ENCODE data around the gene OR1I1. TPM values are rescaled to one million over a fixed set of nuclear protein-coding genes. Genes with fewer than 3 reads are reported as not detected.

Gene OR1I1
- total and polyA plus RNA-seq, 2 experiments from 2014 or later: not detected

DNA sequence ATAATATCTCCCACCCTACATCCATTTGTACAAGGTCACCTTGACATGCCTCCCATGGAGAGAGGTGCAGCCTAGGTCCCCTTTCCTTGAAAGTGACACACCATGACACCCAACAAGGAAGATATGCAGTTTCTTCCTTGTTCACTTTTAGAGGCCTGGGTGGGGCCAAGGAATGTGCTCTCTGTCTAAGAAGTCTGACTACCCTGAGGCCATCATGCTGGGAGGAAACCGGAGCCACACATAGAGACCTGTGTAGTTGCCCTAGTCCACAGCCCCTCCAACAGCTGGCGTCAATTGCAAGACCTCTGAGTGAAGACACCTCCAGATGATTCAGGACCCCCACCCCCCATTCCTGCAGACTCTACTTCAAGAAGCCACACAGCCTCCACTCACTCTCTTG lies 36.2 kb downstream of the OR1I1 start:
- Histone ChIP-seq H3K27me3 (no peaks in the 10 kb centered on the region), H3K36me3 (replicated peaks; ENCODE audit: insufficient read depth, low read depth) (no peaks in the 10 kb centered on the region), H3K27ac (no peak overlapping the region), H3K9me3 (ENCODE audit: low read depth) (no peaks in the 10 kb centered on the region), H3K79me2 (peaks cover 4% of the 10 kb centered on the region), H3K4me3 (no peak overlapping the region), H2AFZ (no peak overlapping the region), H4K20me1 (ENCODE audit: insufficient read depth, poor library complexity, severe bottlenecking) (no peaks in the 10 kb centered on the region), H3K9me2 (replicated peaks; ENCODE audit: insufficient read depth) (no peaks in the 10 kb centered on the region), H3K4me2 (no peak overlapping the region), H3K4me1 (ENCODE audit: insufficient read depth) (no peaks in the 10 kb centered on the region)
- DNase-seq (ENCODE audit: low spot score): no peak
- TF ChIP-seq, protein P1, sequence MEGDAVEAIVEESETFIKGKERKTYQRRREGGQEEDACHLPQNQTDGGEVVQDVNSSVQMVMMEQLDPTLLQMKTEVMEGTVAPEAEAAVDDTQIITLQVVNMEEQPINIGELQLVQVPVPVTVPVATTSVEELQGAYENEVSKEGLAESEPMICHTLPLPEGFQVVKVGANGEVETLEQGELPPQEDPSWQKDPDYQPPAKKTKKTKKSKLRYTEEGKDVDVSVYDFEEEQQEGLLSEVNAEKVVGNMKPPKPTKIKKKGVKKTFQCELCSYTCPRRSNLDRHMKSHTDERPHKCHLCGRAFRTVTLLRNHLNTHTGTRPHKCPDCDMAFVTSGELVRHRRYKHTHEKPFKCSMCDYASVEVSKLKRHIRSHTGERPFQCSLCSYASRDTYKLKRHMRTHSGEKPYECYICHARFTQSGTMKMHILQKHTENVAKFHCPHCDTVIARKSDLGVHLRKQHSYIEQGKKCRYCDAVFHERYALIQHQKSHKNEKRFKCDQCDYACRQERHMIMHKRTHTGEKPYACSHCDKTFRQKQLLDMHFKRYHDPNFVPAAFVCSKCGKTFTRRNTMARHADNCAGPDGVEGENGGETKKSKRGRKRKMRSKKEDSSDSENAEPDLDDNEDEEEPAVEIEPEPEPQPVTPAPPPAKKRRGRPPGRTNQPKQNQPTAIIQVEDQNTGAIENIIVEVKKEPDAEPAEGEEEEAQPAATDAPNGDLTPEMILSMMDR (IDR thresholded peaks at IDR 0.05; ENCODE audit: poor library complexity): no peak
- TF ChIP-seq EZH2phosphoT487 (IDR thresholded peaks at IDR 0.05; ENCODE audit: low read depth, severe bottlenecking, unreplicated experiment) (no peak), EZH2 (IDR thresholded peaks at IDR 0.05; ENCODE audit: borderline replicate concordance) (no peak)
- 93% methylated on average over 2 of the region's 2 CpGs for WGBS (ENCODE audit: low lambda C conversion rate, missing lambda C conversion rate)

DNA sequence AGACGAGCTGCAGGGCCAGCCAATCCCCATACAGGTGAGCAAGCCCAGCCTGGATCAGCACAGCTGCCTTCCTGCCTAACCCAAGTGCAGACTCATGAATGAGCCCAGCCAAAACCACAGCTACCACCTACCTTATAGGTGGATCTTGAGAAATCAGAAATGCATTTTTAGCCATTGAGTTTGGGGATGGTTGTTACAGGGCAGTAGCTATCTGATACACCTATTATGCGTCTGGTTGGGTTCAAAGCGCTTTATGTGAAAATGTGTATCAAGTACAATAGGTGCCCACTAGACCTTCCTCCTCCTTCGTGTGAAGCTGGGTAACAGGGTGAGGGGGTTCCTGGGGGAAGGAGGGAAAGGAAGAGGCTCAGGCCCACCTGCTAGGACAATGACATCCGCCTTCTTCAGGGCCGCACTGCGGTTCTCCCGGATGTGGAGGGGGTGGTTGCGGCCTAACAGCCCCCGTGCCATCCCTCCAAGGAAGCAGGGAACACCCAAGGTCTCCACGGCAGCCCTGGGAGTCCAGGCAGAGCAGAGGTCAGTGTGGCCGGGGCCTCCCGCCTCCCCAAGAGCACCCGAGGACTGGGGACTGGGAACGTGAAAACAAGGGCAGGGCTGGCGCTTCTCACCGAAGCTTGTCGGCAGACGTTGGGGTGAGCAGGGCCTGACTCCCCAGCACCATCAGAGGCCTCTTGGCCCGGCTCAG lies 36.9 kb downstream of the OR1I1 start:
- WGBS (ENCODE audit: low lambda C conversion rate, missing lambda C conversion rate): 96% methylated on average over 20 of the region's 20 CpGs
- Histone ChIP-seq H2AFZ (no peak overlapping the region), H3K9me2 (replicated peaks; ENCODE audit: insufficient read depth) (no peaks in the 10 kb centered on the region), H3K36me3 (replicated peaks; ENCODE audit: insufficient read depth, low read depth) (no peaks in the 10 kb centered on the region), H3K4me1 (ENCODE audit: insufficient read depth) (peaks cover 2% of the 10 kb centered on the region), H3K27me3 (no peaks in the 10 kb centered on the region), H4K20me1 (ENCODE audit: insufficient read depth, poor library complexity, severe bottlenecking) (no peaks in the 10 kb centered on the region), H3K4me2 (no peak overlapping the region), H3K4me3 (no peak overlapping the region), H3K9me3 (ENCODE audit: low read depth) (no peaks in the 10 kb centered on the region), H3K27ac (no peak overlapping the region), H3K79me2 (peaks cover 11% of the 10 kb centered on the region)
- TF ChIP-seq EZH2 (IDR thresholded peaks at IDR 0.05; ENCODE audit: borderline replicate concordance): no peak
- TF ChIP-seq, protein P1 (IDR thresholded peaks at IDR 0.05; ENCODE audit: poor library complexity): no peak
- TF ChIP-seq EZH2phosphoT487 (IDR thresholded peaks at IDR 0.05; ENCODE audit: low read depth, severe bottlenecking, unreplicated experiment): no peak
- DNase-seq (ENCODE audit: low spot score): no peak

GRCh38 chr19:15120135-15121026 lies 38.4 kb downstream of the OR1I1 start:
- Histone ChIP-seq H3K4me3 (no peak overlapping the region), H2AFZ (no peak overlapping the region), H4K20me1 (ENCODE audit: insufficient read depth, poor library complexity, severe bottlenecking) (no peaks in the 10 kb centered on the region), H3K27ac (no peak overlapping the region), H3K4me1 (ENCODE audit: insufficient read depth) (peaks cover 5% of the 10 kb centered on the region), H3K9me2 (replicated peaks; ENCODE audit: insufficient read depth) (no peaks in the 10 kb centered on the region), H3K36me3 (replicated peaks; ENCODE audit: insufficient read depth, low read depth) (no peaks in the 10 kb centered on the region), H3K9me3 (ENCODE audit: low read depth) (no peaks in the 10 kb centered on the region), H3K4me2 (no peak overlapping the region), H3K79me2 (peaks cover 17% of the 10 kb centered on the region), H3K27me3 (no peaks in the 10 kb centered on the region)
- no peak for DNase-seq (ENCODE audit: low spot score)
- TF ChIP-seq, protein P1 (IDR thresholded peaks at IDR 0.05; ENCODE audit: poor library complexity): no peak
- no peak for TF ChIP-seq EZH2phosphoT487 (IDR thresholded peaks at IDR 0.05; ENCODE audit: low read depth, severe bottlenecking, unreplicated experiment)
- no peak for TF ChIP-seq EZH2 (IDR thresholded peaks at IDR 0.05; ENCODE audit: borderline replicate concordance)
- 96% methylated on average over 14 of the region's 14 CpGs for WGBS (ENCODE audit: low lambda C conversion rate, missing lambda C conversion rate)

Data from hepatocyte (in vitro differentiated cells).